CD14-positive monocyte (primary cell): Measurements from ENCODE around the gene TFIP11. TPM values are rescaled to one million over a fixed set of nuclear protein-coding genes. Genes with fewer than 3 reads are reported as not detected.
A peak's percentile ranks its signal among the peaks of the same experiment; 100 is the strongest.

Source experiments
- DNase-seq, 3 donors: peaks; one replicate each; pipeline ENCODE4 v3.0.0-alpha.2; 2011 to 2022
- H2AFZ ChIP-seq: 2 replicates; pipeline ENCODE4 v1.6.0; 2012; ENCODE audit warnings: mild to moderate bottlenecking, low read depth, low read length, inconsistent platforms; ENCODE audit not compliant: insufficient read depth, poor library complexity, severe bottlenecking
- H3K27ac ChIP-seq, 2 donors: 1 replicate in 1 of 2; 2 replicates in 1 of 2; pipeline ENCODE4 v1.5.1; 2012 to 2013; ENCODE audit warnings: low read length in 2 of 2, control low read depth in 1 of 2, inconsistent platforms in 1 of 2, low read depth in 1 of 2, mild to moderate bottlenecking in 1 of 2
- H3K27me3 ChIP-seq, 2 donors: one replicate each; pipeline versions ENCODE4 v1.6.0 to v1.6.1; 2011 to 2013; ENCODE audit warnings: low read length in 2 of 2; ENCODE audit not compliant: control insufficient read depth in 2 of 2, insufficient read depth in 2 of 2
- H3K36me3 ChIP-seq, 2 donors: replicated peaks in 1 of 2; 1 replicate in 1 of 2; 2 replicates in 1 of 2; pipeline versions ENCODE4 v1.5.1 to v1.6.1; 2012 to 2013; ENCODE audit warnings: low read length in 2 of 2, control low read depth in 1 of 2, inconsistent platforms in 1 of 2, mild to moderate bottlenecking in 1 of 2; ENCODE audit not compliant: insufficient read depth in 2 of 2, control insufficient read depth in 1 of 2
- H3K4me1 ChIP-seq, 2 donors: 1 replicate in 1 of 2; 2 replicates in 1 of 2; pipeline versions ENCODE4 v1.5.1 to v1.6.1; 2012 to 2013; ENCODE audit warnings: low read length in 2 of 2, control low read depth in 1 of 2, inconsistent platforms in 1 of 2, mild to moderate bottlenecking in 1 of 2, moderate library complexity in 1 of 2; ENCODE audit not compliant: insufficient read depth in 2 of 2, control insufficient read depth in 1 of 2
- H3K4me2 ChIP-seq: replicated peaks from 2 replicates; pipeline ENCODE3; 2012; ENCODE audit warnings: low read length, moderate library complexity, mild to moderate bottlenecking; ENCODE audit not compliant: poor library complexity, severe bottlenecking; ENCODE audit errors: extremely low read depth
- H3K4me3 ChIP-seq, 3 experiments: fragments of 200-600 bp in 1 of 3; sonication (generic) in 1 of 3; replicated peaks in 1 of 3; 1 replicate in 2 of 3; 2 replicates in 1 of 3; pipeline ENCODE4 v1.5.1; 2011 to 2013; ENCODE audit warnings: low read length in 3 of 3, mild to moderate bottlenecking in 3 of 3, control low read depth in 2 of 3, low read depth in 2 of 3, inconsistent platforms in 1 of 3, moderate library complexity in 1 of 3
- H3K79me2 ChIP-seq: 2 replicates; pipeline ENCODE4 v1.6.0; 2012; ENCODE audit warnings: mild to moderate bottlenecking, control low read depth, inconsistent platforms, low read length, moderate library complexity; ENCODE audit not compliant: insufficient read depth
- H3K9ac ChIP-seq: 2 replicates; pipeline ENCODE4 v1.6.0; 2017; ENCODE audit warnings: low read length, mild to moderate bottlenecking; ENCODE audit not compliant: insufficient read depth, poor library complexity, severe bottlenecking
- H3K9me3 ChIP-seq, 2 donors: replicated peaks in 1 of 2; 1 replicate in 1 of 2; 2 replicates in 1 of 2; pipeline versions ENCODE4 v1.5.1 to v1.6.1; 2012 to 2013; ENCODE audit warnings: low read length in 2 of 2, control low read depth in 1 of 2; ENCODE audit not compliant: control insufficient read depth in 1 of 2, insufficient read depth in 1 of 2
- H4K20me1 ChIP-seq: 2 replicates; pipeline ENCODE4 v1.6.0; 2012; ENCODE audit warnings: mild to moderate bottlenecking, low read length, control low read depth, moderate library complexity; ENCODE audit not compliant: insufficient read depth
- H3K27ac Mint-ChIP-seq, 7 donors: one replicate each; pipeline ENCODE4 v1.8.0; 2020; ENCODE audit warnings: mild to moderate bottlenecking in 7 of 7, mixed read lengths in 7 of 7, moderate library complexity in 6 of 7, inconsistent platforms in 2 of 7
- H3K27me3 Mint-ChIP-seq, 3 donors: one replicate each; pipeline ENCODE4 v1.8.0; 2021 to 2022; ENCODE audit warnings: low read depth in 3 of 3, mild to moderate bottlenecking in 3 of 3, mixed read lengths in 3 of 3, moderate library complexity in 3 of 3, inconsistent platforms in 1 of 3
- H3K36me3 Mint-ChIP-seq, 2 donors: one replicate each; pipeline ENCODE4 v1.8.0; 2020; ENCODE audit warnings: mixed read lengths in 2 of 2, inconsistent platforms in 1 of 2, mild to moderate bottlenecking in 1 of 2
- H3K4me1 Mint-ChIP-seq: one replicate; pipeline ENCODE4 v1.8.0; 2020; ENCODE audit warnings: mild to moderate bottlenecking, mixed read lengths
- H3K4me3 Mint-ChIP-seq, 2 donors: one replicate each; pipeline ENCODE4 v1.8.0; 2020; ENCODE audit warnings: mild to moderate bottlenecking in 2 of 2, mixed read lengths in 2 of 2, moderate library complexity in 1 of 2
- H3K9me3 Mint-ChIP-seq, 7 donors: one replicate each; pipeline ENCODE4 v1.8.0; 2020 to 2022; ENCODE audit warnings: mixed read lengths in 7 of 7, mild to moderate bottlenecking in 6 of 7, moderate library complexity in 6 of 7, inconsistent platforms in 2 of 7
- WGBS: methylation state at CpG from one replicate; pipeline ENCODE4 v1.1.5; 2013; ENCODE audit warnings: missing lambda C conversion rate; ENCODE audit not compliant: insufficient coverage; 5-methylcytosine and 5-hydroxymethylcytosine counted together
- intact Hi-C, 2 donors: fragments of 100-400 bp; cut with micrococcal nuclease; formaldehyde crosslinking; loops; one replicate each; pipeline versions ENCODE4 v1.15.0 to v1.15.1; 2023
- polyA plus RNA-seq, 3 donors: library from polyadenylated mRNA; depleted of rRNA in 1 of 3; unstranded in 2 of 3; stranded (reverse) in 1 of 3; fragments of 300-500 nt in 2 of 3; fragments of >200 nt in 1 of 3; fragmentation: Illumina TruSeq in 2 of 3; gene quantifications; 1 replicate in 2 of 3; 2 replicates in 1 of 3; pipeline ENCODE4 v1.2.3, GENCODE V29; 2012 to 2021
- TF ChIP-seq, protein P1 (sequence below): fragments of 200-600 bp; IDR thresholded peaks from one replicate; pipeline ENCODE4 v1.8.0; 2022; ENCODE audit warnings: antibody characterized with exemption, mild to moderate bottlenecking

Gene TFIP11
- polyA plus RNA-seq, 3 donors: 10.1 to 25.5 (median 19.8) TPM

GRCh38 chr22:26546282-26546681 lies 34.0 kb upstream of the TFIP11 start:
- Histone ChIP-seq H3K4me3 (no peak overlapping the region), H3K4me1 (peaks cover 36 to 46% of the 10 kb centered on the region in 2 donors), H3K79me2 (peaks cover 74% of the 10 kb centered on the region), H3K4me2 (no peak overlapping the region), H3K9me3 (no peaks in the 10 kb centered on the region), H3K27ac (peak overlapping the region in 1 of 2 donors; percentile 54), H4K20me1 (peaks cover 54% of the 10 kb centered on the region), H2AFZ (no peak overlapping the region), H3K9ac (no peak overlapping the region), H3K27me3 (no peaks in the 10 kb centered on the region), H3K36me3 (peaks cover under 1 to 46% of the 10 kb centered on the region in 2 donors)
- TF ChIP-seq, protein P1, sequence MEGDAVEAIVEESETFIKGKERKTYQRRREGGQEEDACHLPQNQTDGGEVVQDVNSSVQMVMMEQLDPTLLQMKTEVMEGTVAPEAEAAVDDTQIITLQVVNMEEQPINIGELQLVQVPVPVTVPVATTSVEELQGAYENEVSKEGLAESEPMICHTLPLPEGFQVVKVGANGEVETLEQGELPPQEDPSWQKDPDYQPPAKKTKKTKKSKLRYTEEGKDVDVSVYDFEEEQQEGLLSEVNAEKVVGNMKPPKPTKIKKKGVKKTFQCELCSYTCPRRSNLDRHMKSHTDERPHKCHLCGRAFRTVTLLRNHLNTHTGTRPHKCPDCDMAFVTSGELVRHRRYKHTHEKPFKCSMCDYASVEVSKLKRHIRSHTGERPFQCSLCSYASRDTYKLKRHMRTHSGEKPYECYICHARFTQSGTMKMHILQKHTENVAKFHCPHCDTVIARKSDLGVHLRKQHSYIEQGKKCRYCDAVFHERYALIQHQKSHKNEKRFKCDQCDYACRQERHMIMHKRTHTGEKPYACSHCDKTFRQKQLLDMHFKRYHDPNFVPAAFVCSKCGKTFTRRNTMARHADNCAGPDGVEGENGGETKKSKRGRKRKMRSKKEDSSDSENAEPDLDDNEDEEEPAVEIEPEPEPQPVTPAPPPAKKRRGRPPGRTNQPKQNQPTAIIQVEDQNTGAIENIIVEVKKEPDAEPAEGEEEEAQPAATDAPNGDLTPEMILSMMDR: no peak
- Mint-ChIP-seq H3K27me3 (no peaks in the 10 kb centered on the region), H3K4me1 (peaks cover 41% of the 10 kb centered on the region), H3K4me3 (no peak overlapping the region), H3K36me3 (peaks cover 31 to 67% of the 10 kb centered on the region in 2 donors), H3K27ac (peak overlapping the region in 6 of 7 donors; percentile 8 to 83 (median 57)), H3K9me3 (peaks cover 0 to 2% (median 0%) of the 10 kb centered on the region in 7 donors)
- WGBS: 91% methylated on average over 4 of the region's 5 CpGs
- no peak for DNase-seq
- intact Hi-C loops: no loop called here

GRCh38 chr22:26545827-26546226 lies 33.6 kb upstream of the TFIP11 start:
- H3K79me2 ChIP-seq: peaks cover 74% of the 10 kb centered on the region
- H3K4me3 ChIP-seq: no peak overlapping the region
- Mint-ChIP-seq H3K27me3 (no peaks in the 10 kb centered on the region), H3K9me3 (peaks cover 0 to 2% (median 0%) of the 10 kb centered on the region in 7 donors), H3K27ac (peak overlapping the region in 3 of 7 donors; percentile 26 to 83 (median 42)), H3K36me3 (peaks cover 33 to 69% of the 10 kb centered on the region in 2 donors), H3K4me3 (no peak overlapping the region), H3K4me1 (peaks cover 41% of the 10 kb centered on the region)
- H3K9ac ChIP-seq: no peak overlapping the region
- H3K27ac ChIP-seq: peak overlapping the region in 1 of 2 donors; percentile 81
- no peaks in the 10 kb centered on the region for H3K9me3 ChIP-seq
- peaks cover 36 to 46% of the 10 kb centered on the region in 2 donors for H3K4me1 ChIP-seq
- peaks cover 49% of the 10 kb centered on the region for H4K20me1 ChIP-seq
- no peak overlapping the region for H2AFZ ChIP-seq
- WGBS: 100% methylated on average over 2 of the region's 5 CpGs
- no peaks in the 10 kb centered on the region for H3K27me3 ChIP-seq
- TF ChIP-seq, protein P1: no peak
- H3K4me2 ChIP-seq: no peak overlapping the region
- H3K36me3 ChIP-seq: peaks cover 5 to 46% of the 10 kb centered on the region in 2 donors
- DNase-seq: no peak
- intact Hi-C loops: no loop called here
